PFSK-1 (cell line): ENCODE measurements around the gene OR9Q1.

Source experiments
- FOXP2 ChIP-seq: optimal IDR thresholded peaks from 2 replicates; pipeline ENCODE3; 2011; ENCODE audit warnings: borderline replicate concordance, control low read depth, inconsistent platforms; ENCODE audit not compliant: insufficient read depth; ENCODE audit errors: extremely low read length, extremely low read depth
- POLR2AphosphoS5 ChIP-seq: IDR thresholded peaks from 2 replicates; pipeline ENCODE4 v1.6.1; 2012; ENCODE audit warnings: low read depth, mild to moderate bottlenecking, control low read depth, low read length, moderate library complexity
- SIN3A ChIP-seq: IDR thresholded peaks from 2 replicates; pipeline ENCODE4 v1.6.1; 2012; ENCODE audit warnings: mild to moderate bottlenecking, low read length, moderate library complexity, borderline replicate concordance; ENCODE audit not compliant: insufficient read depth
- TAF1 ChIP-seq: IDR thresholded peaks from 2 replicates; pipeline ENCODE4 v1.6.1; 2012; ENCODE audit warnings: low read length, control low read depth, borderline replicate concordance; ENCODE audit not compliant: insufficient read depth
- TF ChIP-seq, protein P1 (sequence below), 2 experiments: IDR thresholded peaks; 2 replicates each; pipeline versions ENCODE4 v1.6.1 to v1.8.0; 2011 to 2012; ENCODE audit warnings: low read depth in 2 of 2, low read length in 2 of 2, control low read depth in 1 of 2, inconsistent platforms in 1 of 2, mild to moderate bottlenecking in 1 of 2, moderate library complexity in 1 of 2; ENCODE audit not compliant: insufficient read depth in 1 of 2

Gene OR9Q1

GRCh38 chr11:58011771-58012170 lies 11.9 kb upstream of the OR9Q1 start:
- TF ChIP-seq POLR2AphosphoS5, result no peak
- no peak for TF ChIP-seq TAF1
- TF ChIP-seq, protein P1, sequence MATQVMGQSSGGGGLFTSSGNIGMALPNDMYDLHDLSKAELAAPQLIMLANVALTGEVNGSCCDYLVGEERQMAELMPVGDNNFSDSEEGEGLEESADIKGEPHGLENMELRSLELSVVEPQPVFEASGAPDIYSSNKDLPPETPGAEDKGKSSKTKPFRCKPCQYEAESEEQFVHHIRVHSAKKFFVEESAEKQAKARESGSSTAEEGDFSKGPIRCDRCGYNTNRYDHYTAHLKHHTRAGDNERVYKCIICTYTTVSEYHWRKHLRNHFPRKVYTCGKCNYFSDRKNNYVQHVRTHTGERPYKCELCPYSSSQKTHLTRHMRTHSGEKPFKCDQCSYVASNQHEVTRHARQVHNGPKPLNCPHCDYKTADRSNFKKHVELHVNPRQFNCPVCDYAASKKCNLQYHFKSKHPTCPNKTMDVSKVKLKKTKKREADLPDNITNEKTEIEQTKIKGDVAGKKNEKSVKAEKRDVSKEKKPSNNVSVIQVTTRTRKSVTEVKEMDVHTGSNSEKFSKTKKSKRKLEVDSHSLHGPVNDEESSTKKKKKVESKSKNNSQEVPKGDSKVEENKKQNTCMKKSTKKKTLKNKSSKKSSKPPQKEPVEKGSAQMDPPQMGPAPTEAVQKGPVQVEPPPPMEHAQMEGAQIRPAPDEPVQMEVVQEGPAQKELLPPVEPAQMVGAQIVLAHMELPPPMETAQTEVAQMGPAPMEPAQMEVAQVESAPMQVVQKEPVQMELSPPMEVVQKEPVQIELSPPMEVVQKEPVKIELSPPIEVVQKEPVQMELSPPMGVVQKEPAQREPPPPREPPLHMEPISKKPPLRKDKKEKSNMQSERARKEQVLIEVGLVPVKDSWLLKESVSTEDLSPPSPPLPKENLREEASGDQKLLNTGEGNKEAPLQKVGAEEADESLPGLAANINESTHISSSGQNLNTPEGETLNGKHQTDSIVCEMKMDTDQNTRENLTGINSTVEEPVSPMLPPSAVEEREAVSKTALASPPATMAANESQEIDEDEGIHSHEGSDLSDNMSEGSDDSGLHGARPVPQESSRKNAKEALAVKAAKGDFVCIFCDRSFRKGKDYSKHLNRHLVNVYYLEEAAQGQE (IDR thresholded peaks at IDR 0.05; ENCODE audit: insufficient read depth in 1 of 2, low read depth in 2 of 2, low read length in 2 of 2), result no peak
- TF ChIP-seq FOXP2, result no peak
- TF ChIP-seq SIN3A, result no peak

DNA sequence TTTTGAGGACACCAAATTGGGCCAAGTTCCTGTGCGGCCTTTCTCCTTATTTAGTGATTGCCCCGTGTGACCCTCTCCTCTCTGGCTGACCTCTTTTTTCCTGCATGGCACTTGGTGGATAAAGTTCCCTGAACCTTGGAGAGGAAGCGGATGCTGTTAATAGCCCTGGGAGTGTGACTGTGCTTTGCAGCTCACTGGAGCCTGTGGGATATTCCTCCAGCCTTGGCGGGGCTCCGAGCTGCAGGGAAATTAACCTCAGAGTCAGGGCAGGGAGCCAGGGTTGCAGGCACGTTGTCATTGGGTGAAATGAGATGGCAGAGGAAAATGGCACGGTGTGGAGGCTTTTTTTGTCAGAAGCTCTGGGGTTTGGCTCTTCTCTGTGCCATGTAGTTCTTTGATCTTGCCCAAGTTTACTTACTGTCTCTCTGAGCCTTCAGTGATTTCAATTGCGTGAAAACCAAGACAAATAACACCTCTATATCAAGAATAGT lies 965 bp downstream of the OR9Q1 start:
- no peak for TF ChIP-seq FOXP2
- TF ChIP-seq, protein P1 (IDR thresholded peaks at IDR 0.05; ENCODE audit: insufficient read depth in 1 of 2, low read depth in 2 of 2, low read length in 2 of 2), result 0 out of 4 replicates have a peak, but pooled peaks of 1 of the 2 experiments have one; percentile 17

DNA sequence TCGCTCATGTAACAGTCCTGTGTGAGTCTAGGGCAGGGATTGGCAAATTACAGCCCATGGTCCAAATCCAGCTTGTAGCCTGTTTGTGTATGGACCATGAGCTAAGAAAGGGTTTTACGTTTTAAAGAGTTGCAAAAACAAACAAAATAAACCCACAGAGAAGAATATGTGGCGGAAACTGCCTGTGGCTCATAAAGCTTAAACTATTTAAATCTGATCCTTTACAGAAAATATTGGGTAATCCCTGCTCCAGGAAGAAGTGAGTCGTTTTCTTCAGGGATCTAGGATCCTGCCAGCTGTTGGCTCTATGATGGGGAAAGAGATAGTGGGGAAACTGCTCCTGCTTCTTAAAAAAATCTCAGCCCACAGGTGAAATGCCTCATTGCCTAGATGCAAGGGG lies 3.7 kb downstream of the OR9Q1 start:
- TF ChIP-seq POLR2AphosphoS5 (no peak), TAF1 (no peak), SIN3A (no peak), FOXP2 (no peak)
- TF ChIP-seq, protein P1 (IDR thresholded peaks at IDR 0.05; ENCODE audit: insufficient read depth in 1 of 2, low read depth in 2 of 2, low read length in 2 of 2), result no peak

DNA sequence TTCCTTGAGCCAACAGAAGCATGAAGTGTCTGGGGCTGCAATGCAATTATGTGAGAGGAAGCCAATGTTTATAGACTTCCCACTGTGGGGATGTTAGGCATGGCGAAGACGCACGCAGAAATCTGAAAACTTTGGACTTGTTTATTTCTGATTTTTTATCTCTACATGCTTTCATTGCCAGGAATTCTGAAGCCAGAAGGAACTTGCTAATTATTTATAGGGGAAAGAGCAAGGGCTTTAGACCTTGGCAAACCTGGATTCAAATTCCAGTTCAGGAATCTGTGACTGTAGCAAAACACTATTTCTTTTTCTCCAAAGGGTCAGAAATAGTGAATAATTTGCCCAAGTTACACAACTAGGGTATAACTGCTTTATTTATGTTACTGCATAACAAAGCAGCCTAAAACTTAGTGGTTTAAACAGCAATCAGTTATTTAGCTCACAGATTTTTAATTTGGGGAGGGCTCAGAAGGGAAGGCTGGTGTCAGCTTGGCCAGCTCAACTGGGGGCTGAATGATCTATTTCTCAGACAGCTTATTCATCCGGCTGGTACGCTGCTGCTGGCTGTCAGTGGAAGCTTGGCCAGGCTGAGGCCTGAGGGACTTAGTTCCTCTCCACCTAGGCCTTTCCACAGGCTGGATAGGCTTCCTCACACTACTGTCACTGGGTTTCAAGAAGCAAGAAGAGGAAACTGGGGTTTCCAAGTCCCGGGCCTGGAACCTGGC lies 5.2 kb downstream of the OR9Q1 start:
- no peak for TF ChIP-seq TAF1
- TF ChIP-seq POLR2AphosphoS5, result no peak
- TF ChIP-seq FOXP2, result no peak
- TF ChIP-seq, protein P1 (IDR thresholded peaks at IDR 0.05; ENCODE audit: insufficient read depth in 1 of 2, low read depth in 2 of 2, low read length in 2 of 2), result no peak

- TF ChIP-seq FOXP2 (no peak), SIN3A (no peak), POLR2AphosphoS5 (no peak), TAF1 (no peak)
- TF ChIP-seq, protein P1 (IDR thresholded peaks at IDR 0.05; ENCODE audit: insufficient read depth in 1 of 2, low read depth in 2 of 2, low read length in 2 of 2), result no peak
Measured at GRCh38 chr11:58030653-58031052, 7.0 kb downstream of the OR9Q1 start, which contains the start of gene OR6Q1. OR6Q1 (plus strand) TSS chr11:58030953; CDS start chr11:58030953, 0 bp downstream.
